Stimulated activated memory B cell treated with anti-CD40 and anti-IgM and Interleukin-4, amounts not matched to agents 10 μg/mL and 1 μg/mL and 100 μg/mL, for 72 hours (primary cell): ENCODE results near the gene LIF.
A peak's percentile ranks its signal among the peaks of the same experiment; 100 is the strongest.

Experiments
- ATAC-seq: fragments of 150-1000 bp; cut with Tn5 transposase; 2 replicates; pipeline ENCODE4 v1.10.0; 2021
- H3K27ac Mint-ChIP-seq: one replicate; pipeline ENCODE4 v1.8.0; 2022; ENCODE audit warnings: mild to moderate bottlenecking, mixed read lengths
- H3K27me3 Mint-ChIP-seq: one replicate; pipeline ENCODE4 v1.8.0; 2022; ENCODE audit warnings: mixed read lengths
- H3K36me3 Mint-ChIP-seq: one replicate; pipeline ENCODE4 v1.8.0; 2022; ENCODE audit warnings: mixed read lengths
- H3K4me1 Mint-ChIP-seq: one replicate; pipeline ENCODE4 v1.8.0; 2022; ENCODE audit warnings: mixed read lengths
- H3K4me3 Mint-ChIP-seq: one replicate; pipeline ENCODE4 v1.8.0; 2022; ENCODE audit warnings: mild to moderate bottlenecking, moderate library complexity, mixed read lengths
- H3K9me3 Mint-ChIP-seq: one replicate; pipeline ENCODE4 v1.8.0; 2022; ENCODE audit warnings: mixed read lengths

Gene LIF

GRCh38 chr22:30287648-30288418 is 41.3 kb upstream of the LIF start:
- Mint-ChIP-seq H3K27me3 (no peaks in the 10 kb centered on the region), H3K4me1 (peaks cover 40% of the 10 kb centered on the region), H3K27ac (peak overlapping the region; percentile 81), H3K4me3 (peak overlapping the region; percentile 84), H3K9me3 (no peaks in the 10 kb centered on the region), H3K36me3 (peaks cover 17% of the 10 kb centered on the region)
- ATAC-seq, result peak; percentile 44

- Mint-ChIP-seq H3K27ac (peak overlapping the region; percentile 81), H3K4me3 (no peak overlapping the region), H3K27me3 (peaks cover 4% of the 10 kb centered on the region), H3K9me3 (no peaks in the 10 kb centered on the region), H3K36me3 (peaks cover 14% of the 10 kb centered on the region), H3K4me1 (peaks cover 39% of the 10 kb centered on the region)
- ATAC-seq, result no peak
These were observed 40.5 kb upstream of the LIF start for GRCh38 chr22:30286813-30287647.

- Mint-ChIP-seq H3K36me3 (peaks cover 14% of the 10 kb centered on the region), H3K27me3 (peaks cover 9% of the 10 kb centered on the region), H3K4me1 (peaks cover 32% of the 10 kb centered on the region), H3K27ac (no peak overlapping the region), H3K9me3 (no peaks in the 10 kb centered on the region), H3K4me3 (no peak overlapping the region)
- no peak for ATAC-seq
These were observed 39.8 kb upstream of the LIF start for GRCh38 chr22:30286331-30286730.

- no peaks in the 10 kb centered on the region for H3K9me3 Mint-ChIP-seq
- H3K27me3 Mint-ChIP-seq, result peaks cover 9% of the 10 kb centered on the region
- no peak overlapping the region for H3K27ac Mint-ChIP-seq
- H3K36me3 Mint-ChIP-seq, result peaks cover 14% of the 10 kb centered on the region
- H3K4me1 Mint-ChIP-seq, result peaks cover 27% of the 10 kb centered on the region
- no peak overlapping the region for H3K4me3 Mint-ChIP-seq
- ATAC-seq, result no peak
These were observed 39.3 kb upstream of the LIF start for GRCh38 chr22:30285846-30286200.

GRCh38 chr22:30285176-30285845 is 38.8 kb upstream of the LIF start:
- Mint-ChIP-seq H3K9me3 (no peaks in the 10 kb centered on the region), H3K4me1 (peaks cover 22% of the 10 kb centered on the region), H3K36me3 (peaks cover 14% of the 10 kb centered on the region), H3K27ac (no peak overlapping the region), H3K4me3 (no peak overlapping the region), H3K27me3 (peaks cover 9% of the 10 kb centered on the region)
- no peak for ATAC-seq

- Mint-ChIP-seq H3K4me3 (no peak overlapping the region), H3K27ac (no peak overlapping the region), H3K27me3 (peaks cover 14% of the 10 kb centered on the region), H3K36me3 (peaks cover 14% of the 10 kb centered on the region), H3K9me3 (no peaks in the 10 kb centered on the region), H3K4me1 (peaks cover 15% of the 10 kb centered on the region)
- no peak for ATAC-seq
These were observed 38.1 kb upstream of the LIF start for GRCh38 chr22:30284666-30285065.

- Mint-ChIP-seq H3K27me3 (peaks cover 18% of the 10 kb centered on the region), H3K4me3 (no peak overlapping the region), H3K4me1 (peaks cover 15% of the 10 kb centered on the region), H3K9me3 (no peaks in the 10 kb centered on the region), H3K27ac (no peak overlapping the region), H3K36me3 (peaks cover 14% of the 10 kb centered on the region)
- no peak for ATAC-seq
These were observed 37.6 kb upstream of the LIF start for GRCh38 chr22:30284172-30284571.

GRCh38 chr22:30283342-30283741 is 36.8 kb upstream of the LIF start:
- no peaks in the 10 kb centered on the region for H3K9me3 Mint-ChIP-seq
- H3K27me3 Mint-ChIP-seq, result peaks cover 27% of the 10 kb centered on the region
- peaks cover 9% of the 10 kb centered on the region for H3K4me1 Mint-ChIP-seq
- no peak for ATAC-seq
- H3K27ac Mint-ChIP-seq, result no peak overlapping the region
- H3K36me3 Mint-ChIP-seq, result peaks cover 14% of the 10 kb centered on the region
- H3K4me3 Mint-ChIP-seq, result no peak overlapping the region

- no peak for ATAC-seq
- Mint-ChIP-seq H3K36me3 (peaks cover 14% of the 10 kb centered on the region), H3K4me3 (no peak overlapping the region), H3K9me3 (no peaks in the 10 kb centered on the region), H3K27me3 (peaks cover 34% of the 10 kb centered on the region), H3K27ac (no peak overlapping the region), H3K4me1 (peaks cover 2% of the 10 kb centered on the region)
These were observed 36.1 kb upstream of the LIF start for GRCh38 chr22:30282616-30283046.

- H3K27me3 Mint-ChIP-seq, result peaks cover 49% of the 10 kb centered on the region
- no peak overlapping the region for H3K27ac Mint-ChIP-seq
- peaks cover 14% of the 10 kb centered on the region for H3K36me3 Mint-ChIP-seq
- H3K4me1 Mint-ChIP-seq, result peaks cover 10% of the 10 kb centered on the region
- H3K9me3 Mint-ChIP-seq, result no peaks in the 10 kb centered on the region
- no peak overlapping the region for H3K4me3 Mint-ChIP-seq
- no peak for ATAC-seq
These were observed 33.9 kb upstream of the LIF start for GRCh38 chr22:30280505-30280904.

GRCh38 chr22:30279932-30280331 is 33.4 kb upstream of the LIF start:
- no peak overlapping the region for H3K27ac Mint-ChIP-seq
- peaks cover 13% of the 10 kb centered on the region for H3K4me1 Mint-ChIP-seq
- H3K27me3 Mint-ChIP-seq, result peaks cover 49% of the 10 kb centered on the region
- no peak overlapping the region for H3K4me3 Mint-ChIP-seq
- no peaks in the 10 kb centered on the region for H3K9me3 Mint-ChIP-seq
- ATAC-seq, result no peak
- H3K36me3 Mint-ChIP-seq, result peaks cover 8% of the 10 kb centered on the region

- no peaks in the 10 kb centered on the region for H3K9me3 Mint-ChIP-seq
- no peak overlapping the region for H3K4me3 Mint-ChIP-seq
- H3K36me3 Mint-ChIP-seq, result peaks cover under 1% of the 10 kb centered on the region
- peak; percentile 22 for ATAC-seq
- peaks cover 13% of the 10 kb centered on the region for H3K4me1 Mint-ChIP-seq
- peaks cover 49% of the 10 kb centered on the region for H3K27me3 Mint-ChIP-seq
- no peak overlapping the region for H3K27ac Mint-ChIP-seq
These were observed 32.7 kb upstream of the LIF start for GRCh38 chr22:30279046-30279788.

GRCh38 chr22:30277547-30278344 is 31.2 kb upstream of the LIF start:
- Mint-ChIP-seq H3K36me3 (no peaks in the 10 kb centered on the region), H3K27me3 (peaks cover 49% of the 10 kb centered on the region), H3K9me3 (no peaks in the 10 kb centered on the region), H3K4me3 (no peak overlapping the region), H3K27ac (no peak overlapping the region), H3K4me1 (peaks cover 13% of the 10 kb centered on the region)
- ATAC-seq, result no peak

GRCh38 chr22:30276039-30276438 is 29.5 kb upstream of the LIF start:
- Mint-ChIP-seq H3K4me1 (peaks cover 13% of the 10 kb centered on the region), H3K4me3 (no peak overlapping the region), H3K27ac (peak overlapping the region; percentile 55), H3K36me3 (no peaks in the 10 kb centered on the region), H3K9me3 (no peaks in the 10 kb centered on the region), H3K27me3 (peaks cover 40% of the 10 kb centered on the region)
- ATAC-seq, result no peak
